Measurements from ENCODE around the gene AARS2. TPM values are rescaled to one million over a fixed set of nuclear protein-coding genes. Genes with fewer than 3 reads are reported as not detected.

The AARS2 gene
- total RNA-seq, 1 donor from 2014 or later, result 7.8 TPM

DNA sequence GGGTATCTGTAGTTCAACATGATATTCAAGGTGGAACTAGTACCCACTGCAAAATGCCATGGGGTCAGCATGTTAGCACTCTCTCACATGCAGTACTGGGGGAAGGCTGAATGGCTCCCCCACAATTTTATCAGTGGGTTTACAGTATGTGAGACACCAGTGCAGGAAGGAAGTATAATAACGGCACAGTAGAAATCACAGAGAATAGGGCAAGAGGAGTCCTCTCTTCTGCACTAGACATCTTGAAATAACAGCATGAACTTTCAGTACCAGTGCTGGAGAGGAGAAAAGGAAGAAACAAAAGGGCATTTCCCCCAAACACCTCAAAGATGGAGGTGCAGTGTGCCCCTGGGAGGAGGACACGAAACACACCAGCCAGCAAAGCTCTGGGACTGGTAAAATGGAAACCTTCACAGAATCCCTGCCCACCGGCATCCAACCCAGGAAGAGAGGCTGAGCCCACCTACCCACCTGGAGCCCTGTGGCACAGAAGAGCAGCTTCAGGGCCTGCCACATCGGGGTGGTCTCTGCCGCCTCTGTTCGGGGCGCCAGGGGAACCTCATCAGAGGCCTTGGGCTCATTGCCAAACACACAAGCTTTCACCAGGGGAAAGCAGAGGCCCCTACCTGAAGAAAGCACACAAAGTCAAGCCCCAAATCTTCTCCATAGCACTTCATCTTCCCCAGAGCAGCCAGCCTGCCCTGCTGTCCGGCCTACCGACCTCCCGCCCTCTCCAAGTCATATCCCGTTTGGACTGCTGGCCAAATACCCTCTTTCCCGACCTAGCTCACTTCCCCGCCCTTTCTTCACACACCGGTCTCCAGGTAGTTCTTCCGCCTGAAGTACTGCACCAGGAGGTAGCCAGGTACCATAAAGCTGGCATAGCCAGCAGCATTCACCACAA is 57.0 kb downstream of the AARS2 start:
- DNase-seq (ENCODE audit: low spot score), result no peak
- intact Hi-C loops (cut with DNase I), result loop anchor here (2.0 kb wide), 1 partner anchor 83 kb away; no protein-coding TSS in a partner anchor

DNA sequence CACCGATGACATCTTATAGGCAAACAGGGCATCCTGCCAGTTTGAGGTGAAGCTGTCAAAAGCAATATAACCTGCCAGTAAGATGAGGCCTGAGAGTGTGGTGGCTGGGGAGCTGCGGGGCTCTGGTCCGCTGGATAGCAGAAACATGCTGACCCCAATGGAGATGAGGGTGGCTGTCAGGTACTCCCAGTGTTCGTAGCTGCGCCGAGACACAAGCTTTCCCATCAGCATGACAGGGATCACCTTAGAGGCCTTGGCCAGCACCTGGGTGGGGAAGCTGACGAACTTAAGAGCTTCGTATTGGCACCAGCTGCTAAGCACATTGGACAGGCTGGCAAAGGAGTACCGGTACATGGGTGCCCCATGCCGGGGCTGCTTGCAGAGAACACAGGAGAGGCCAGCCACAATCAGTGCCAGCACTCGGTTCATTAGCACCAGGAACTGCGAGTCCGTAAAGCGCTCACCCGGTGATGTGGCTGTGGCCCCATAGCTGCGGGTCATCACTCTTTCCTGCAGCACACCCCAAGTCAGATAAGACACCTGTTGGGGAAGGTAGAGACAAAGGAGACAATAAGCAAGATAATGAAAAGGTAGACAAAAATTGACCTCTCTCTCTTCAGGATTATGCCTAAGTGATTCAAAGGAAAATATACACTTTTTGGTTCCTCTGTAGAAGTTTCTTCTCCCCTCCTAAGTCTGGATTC is 57.9 kb downstream of the AARS2 start:
- intact Hi-C loops (cut with DNase I), result no loop called here
- no peak for DNase-seq (ENCODE audit: low spot score)

DNA sequence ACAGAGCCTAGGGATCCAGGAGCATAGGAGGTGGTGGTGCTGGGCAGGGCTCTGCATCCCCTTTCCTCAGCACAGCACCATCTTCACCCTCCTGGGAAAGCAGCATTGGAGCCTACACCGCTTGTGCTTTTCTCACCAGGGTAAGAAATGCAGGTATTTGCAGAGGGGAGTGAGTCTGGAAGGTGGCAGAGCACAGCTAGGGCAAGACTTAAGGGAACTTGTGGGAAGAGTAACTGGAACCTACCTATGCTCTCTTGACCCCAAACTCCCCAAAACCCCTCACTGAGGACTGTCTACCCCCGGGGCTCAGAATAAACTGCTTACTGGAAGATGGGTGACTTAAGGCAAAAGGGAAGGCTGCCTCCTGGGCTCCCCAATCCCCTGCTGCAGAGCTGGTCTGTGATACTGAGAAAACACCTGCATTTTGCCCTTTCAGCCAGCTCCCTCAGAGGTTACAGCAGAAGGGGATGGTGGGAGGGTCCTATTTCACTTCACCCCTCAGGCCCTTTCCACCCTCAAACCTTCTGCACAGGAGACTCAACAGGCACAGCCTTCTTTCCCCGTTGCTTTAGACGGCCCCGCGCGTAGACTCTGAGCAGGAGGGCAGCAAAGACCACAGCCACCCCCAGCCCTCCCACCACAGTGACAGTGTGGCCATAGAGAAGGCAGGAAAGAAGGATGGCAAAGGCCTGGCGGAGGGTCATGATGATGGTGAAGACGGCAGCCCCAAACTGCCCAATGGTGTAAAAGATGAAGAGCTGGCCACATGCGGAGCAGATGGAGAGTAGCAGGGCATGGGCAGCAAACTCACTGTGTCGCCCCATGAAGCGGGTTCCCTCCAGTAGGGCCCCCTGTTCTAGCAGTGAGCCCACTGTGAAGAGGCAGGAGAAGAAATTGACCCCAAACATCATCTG is 58.7 kb downstream of the AARS2 start:
- intact Hi-C loops (cut with DNase I), result no loop called here
- no peak for DNase-seq (ENCODE audit: low spot score)

GRCh38 chr6:44253307-44254101 is 59.6 kb downstream of the AARS2 start:
- DNase-seq (ENCODE audit: low spot score), result no peak
- intact Hi-C loops (cut with DNase I), result no loop called here

- intact Hi-C loops (cut with DNase I), result no loop called here
Observed at GRCh38 chr6:44251576-44252524, 61.3 kb downstream of the AARS2 start.

GRCh38 chr6:44250718-44251123 is 62.4 kb downstream of the AARS2 start:
- intact Hi-C loops (cut with DNase I), result no loop called here
- no peak for DNase-seq (ENCODE audit: low spot score)

More at GRCh38 chr6:44251576-44252524, 61.3 kb downstream of the AARS2 start:
- no peak for DNase-seq (ENCODE audit: low spot score)

- no peak for DNase-seq (ENCODE audit: low spot score)
- intact Hi-C loops (cut with DNase I), result no loop called here
Observed at GRCh38 chr6:44250067-44250717, 63.0 kb downstream of the AARS2 start.

Other genes with a start within 250 kb of the AARS2 start
- gene MRPL14, start 185.9 kb downstream of the AARS2 start, total RNA-seq, result 36.7 TPM
- 39.6 TPM for gene TMEM63B, start 185.8 kb downstream of the AARS2 start, total RNA-seq
- 0.78 TPM for gene CAPN11, start 154.5 kb downstream of the AARS2 start, total RNA-seq
- gene MYMX, start 96.4 kb downstream of the AARS2 start, total RNA-seq, result 0.30 TPM
- gene SLC29A1, start 89.8 kb downstream of the AARS2 start, total RNA-seq, result 105 TPM
- gene HSP90AB1, start 66.2 kb downstream of the AARS2 start, total RNA-seq, result 873 TPM
- gene SLC35B2, start 55.8 kb downstream of the AARS2 start, total RNA-seq, result 23.2 TPM
- gene NFKBIE, start 47.8 kb downstream of the AARS2 start, total RNA-seq, result 4.7 TPM
- gene TMEM151B, start 42.9 kb downstream of the AARS2 start, total RNA-seq, result 0.08 TPM
- gene SPATS1, start 29.3 kb upstream of the AARS2 start, total RNA-seq, result not detected
- 20.7 TPM for gene CDC5L, start 74.4 kb upstream of the AARS2 start, total RNA-seq